GM12878 (cell line): ENCODE data around the gene THSD4. TPM values are rescaled to one million over a fixed set of nuclear protein-coding genes. Genes with fewer than 3 reads are reported as not detected.

Experiments used
- ATAC-seq: fragments of 200-7000 bp; cut with Tn5 transposase; 3 replicates; pipeline ENCODE4 v1.9.1; 2020; ENCODE audit warnings: mild to moderate bottlenecking, moderate library complexity
- BruUV-seq: library from RNA; stranded (reverse); fragments of 400-500 nt; replicated peaks from 2 replicates; lab custom pipeline; 2021; lab: Mats Ljungman, UMichigan
- CTCF ChIA-PET: fragments of 300-600 bp; sonication (Branson Sonifier 250); formaldehyde crosslinking; extraction: SDS; loops from one replicate; lab custom pipeline; 2021; ENCODE audit warnings: inconsistent platforms; lab: Yijun Ruan, JAX
- POLR2A ChIA-PET: fragments of 350-600 bp; formaldehyde crosslinking; extraction: SDS; loops from one replicate; lab custom pipeline; 2021; ENCODE audit warnings: inconsistent platforms; lab: Charles Lee
- RAD21 ChIA-PET: fragments of 300-600 bp; sonication (Branson Sonifier 250); formaldehyde crosslinking; loops from one replicate; lab custom pipeline; 2023; ENCODE audit warnings: antibody characterized with exemption; ENCODE audit not compliant: unreplicated experiment; lab: Charles Lee
- SMC1A ChIA-PET: fragments of 300-600 bp; sonication (Branson Sonifier 250); formaldehyde crosslinking; loops from one replicate; lab custom pipeline; 2023; ENCODE audit not compliant: unreplicated experiment, uncharacterized antibody; lab: Charles Lee
- DNase-seq: peaks from one replicate; pipeline ENCODE4 v3.0.0-alpha.2; 2011; ENCODE audit warnings: low read depth, low spot score
- FAIRE-seq: peaks from 3 replicates; lab custom pipeline; 2011; peaks lifted over from hg19 to GRCh38; lab: Jason Lieb, UNC
- H2AFZ ChIP-seq: 2 replicates; pipeline ENCODE4 v1.6.0; 2011; ENCODE audit warnings: low read depth, low read length, control low read depth; ENCODE audit not compliant: control insufficient read depth
- H3K27ac ChIP-seq: 2 replicates; pipeline ENCODE4 v1.5.1; 2011; ENCODE audit warnings: control low read depth; ENCODE audit not compliant: control insufficient read depth, insufficient read depth
- H3K27me3 ChIP-seq, 2 experiments: replicated peaks in 1 of 2; 2 replicates each; pipeline versions ENCODE4 v1.6.0 to v1.6.1; 2011; ENCODE audit warnings: low read length in 1 of 2; ENCODE audit not compliant: control insufficient read depth in 2 of 2, insufficient read depth in 2 of 2
- H3K36me3 ChIP-seq, 2 experiments: 2 replicates each; pipeline ENCODE4 v1.5.1; 2011; ENCODE audit warnings: low read length in 1 of 2; ENCODE audit not compliant: control insufficient read depth in 2 of 2, insufficient read depth in 2 of 2
- H3K4me1 ChIP-seq: 2 replicates; pipeline ENCODE4 v1.6.1; 2011; ENCODE audit warnings: mild to moderate bottlenecking, low read length, moderate library complexity, mixed read lengths; ENCODE audit not compliant: control insufficient read depth, insufficient read depth
- H3K4me2 ChIP-seq: 2 replicates; pipeline ENCODE4 v1.6.0; 2011; ENCODE audit warnings: control low read depth; ENCODE audit not compliant: control insufficient read depth, insufficient read depth
- H3K4me3 ChIP-seq: fragments of 200-600 bp; sonication (generic); 2 replicates; pipeline ENCODE4 v1.5.1; 2016
- H3K79me2 ChIP-seq: 2 replicates; pipeline ENCODE4 v1.6.0; 2011; ENCODE audit warnings: low read length; ENCODE audit not compliant: control insufficient read depth, insufficient read depth
- H3K9ac ChIP-seq: 2 replicates; pipeline ENCODE4 v1.8.0; 2011; ENCODE audit warnings: low read length, control low read depth, mixed read lengths; ENCODE audit not compliant: control insufficient read depth, insufficient read depth
- H3K9me3 ChIP-seq: replicated peaks from 3 replicates; pipeline ENCODE4 v1.5.1; 2011; ENCODE audit warnings: mild to moderate bottlenecking, low read length; ENCODE audit not compliant: control insufficient read depth, insufficient read depth
- H4K20me1 ChIP-seq: 2 replicates; pipeline ENCODE4 v1.6.0; 2011; ENCODE audit not compliant: control insufficient read depth, insufficient read depth
- BRCA1 ChIP-seq: IDR thresholded peaks from 2 replicates; pipeline ENCODE4 v1.6.1; 2011; ENCODE audit warnings: low read depth, low read length, improper control_type of control experiment
- CBFB ChIP-seq: IDR thresholded peaks from 2 replicates; pipeline ENCODE4 v1.6.1; 2016; ENCODE audit warnings: antibody characterized with exemption, low read depth
- CBX3 ChIP-seq: fragments of 200-600 bp; sonication (generic); IDR thresholded peaks from 2 replicates; pipeline ENCODE4 v1.6.1; 2016; ENCODE audit warnings: low read depth, borderline replicate concordance
- EZH2 ChIP-seq: IDR thresholded peaks from 2 replicates; pipeline ENCODE4 v1.6.1; 2012; ENCODE audit warnings: low read depth, mild to moderate bottlenecking, control low read depth, inconsistent platforms, low read length, borderline replicate concordance; ENCODE audit not compliant: control insufficient read depth
- GABPA ChIP-seq: IDR thresholded peaks from 2 replicates; pipeline ENCODE4 v1.6.1; 2014; ENCODE audit warnings: antibody characterized with exemption, low read depth, mild to moderate bottlenecking, inconsistent platforms
- HDAC2 ChIP-seq: fragments of 200-600 bp; sonication (generic); IDR thresholded peaks from 2 replicates; pipeline ENCODE4 v1.6.1; 2017
- KLF5 ChIP-seq: fragments of 450-650 bp; IDR thresholded peaks from 2 replicates; pipeline ENCODE4 v1.6.1; 2014; ENCODE audit warnings: mild to moderate bottlenecking; ENCODE audit not compliant: partially characterized antibody
- MXI1 ChIP-seq: fragments of 150-350 bp; IDR thresholded peaks from 2 replicates; pipeline ENCODE4 v1.6.1; 2011; ENCODE audit warnings: low read depth, mild to moderate bottlenecking, inconsistent platforms, low read length, improper control_type of control experiment
- NFIC ChIP-seq: IDR thresholded peaks from 2 replicates; pipeline ENCODE4 v1.6.1; 2012; ENCODE audit warnings: low read depth, mild to moderate bottlenecking, inconsistent platforms, low read length, moderate library complexity
- NFYA ChIP-seq: IDR thresholded peaks from 2 replicates; pipeline ENCODE4 v1.6.1; 2011; ENCODE audit warnings: low read depth, mild to moderate bottlenecking, low read length, improper control_type of control experiment, borderline replicate concordance
- NFYB ChIP-seq: IDR thresholded peaks from 2 replicates; pipeline ENCODE4 v1.6.1; 2011; ENCODE audit warnings: low read depth, mild to moderate bottlenecking, low read length, improper control_type of control experiment, moderate library complexity; ENCODE audit not compliant: insufficient read depth
- RAD51 ChIP-seq: fragments of 450-650 bp; IDR thresholded peaks from 2 replicates; pipeline ENCODE4 v1.6.1; 2016; ENCODE audit warnings: moderate library complexity, mild to moderate bottlenecking, inconsistent platforms
- RB1 ChIP-seq: fragments of 450-650 bp; formaldehyde crosslinking; IDR thresholded peaks from 2 replicates; pipeline ENCODE4 v1.6.1; 2017; ENCODE audit warnings: mild to moderate bottlenecking, borderline replicate concordance
- REST ChIP-seq: IDR thresholded peaks from 2 replicates; pipeline ENCODE4 v1.6.1; 2012; ENCODE audit warnings: mild to moderate bottlenecking, low read depth, low read length
- SREBF1 ChIP-seq: IDR thresholded peaks from 2 replicates; pipeline ENCODE4 v1.6.1; 2012; ENCODE audit warnings: mild to moderate bottlenecking, low read length
- TBL1XR1 ChIP-seq: IDR thresholded peaks from 2 replicates; pipeline ENCODE4 v1.6.1; 2012; ENCODE audit warnings: low read depth, low read length, improper control_type of control experiment
- WRNIP1 ChIP-seq: IDR thresholded peaks from 2 replicates; pipeline ENCODE4 v1.6.1; 2011; ENCODE audit warnings: low read depth, low read length, improper control_type of control experiment, borderline replicate concordance
- WGBS: methylation state at CpG from one replicate; pipeline ENCODE4 v1.1.6; 2016; ENCODE audit warnings: low lambda C conversion rate; ENCODE audit not compliant: insufficient replicate concordance, insufficient coverage; ENCODE audit errors: missing lambda C conversion rate; 5-methylcytosine and 5-hydroxymethylcytosine counted together
- in situ Hi-C: fragments of 300-500 bp; cut with MboI; formaldehyde crosslinking; loops from 9 replicates; pipeline ENCODE4 v1.14.3; 2018; ENCODE audit warnings: mixed read lengths
- intact Hi-C: fragments of 100-400 bp; cut with micrococcal nuclease; formaldehyde crosslinking; loops from one replicate; pipeline ENCODE4 v1.14.2; 2022; ENCODE audit not compliant: unreplicated experiment
- polyA plus RNA-seq, 11 experiments: library from polyadenylated mRNA; depleted of rRNA in 4 of 11; unstranded in 6 of 11; stranded (reverse) in 5 of 11; fragments of >200 nt; fragmentation: Nextera tagmentation in 4 of 11; fragmentation: Illumina TruSeq in 1 of 11; extraction: Ambion mirVana in 4 of 11; extraction: Trizol in 1 of 11; gene quantifications; 1 replicate in 1 of 11; 2 replicates in 10 of 11; pipeline versions ENCODE4 v1.2.1 to v1.2.3, GENCODE V29; 2011 to 2016; ENCODE audit warnings: inconsistent platforms in 2 of 11, missing spikeins in 2 of 11, low read depth in 1 of 11
- total RNA-seq, 4 experiments: library from RNA; depleted of rRNA in 3 of 4; stranded (reverse); fragments of >200 nt in 3 of 4; fragmentation: Illumina TruSeq in 1 of 4; extraction: Trizol in 1 of 4; gene quantifications; 2 replicates each; pipeline versions ENCODE4 v1.2.1 to v1.2.3, GENCODE V29; 2013 to 2021
- TF ChIP-seq, protein P1 (sequence below): fragments of 450-650 bp; conservative IDR thresholded peaks from 2 replicates; pipeline ENCODE4 v1.6.1; 2017; ENCODE audit warnings: mild to moderate bottlenecking, moderate library complexity

The THSD4 gene
- total and polyA plus RNA-seq, 10 of the 15 experiments (the other 5 are each of a cell fraction or from before 2014, with no cell fraction given) = 0.04 to 0.13 (median 0.05) TPM; not detected in 7

DNA sequence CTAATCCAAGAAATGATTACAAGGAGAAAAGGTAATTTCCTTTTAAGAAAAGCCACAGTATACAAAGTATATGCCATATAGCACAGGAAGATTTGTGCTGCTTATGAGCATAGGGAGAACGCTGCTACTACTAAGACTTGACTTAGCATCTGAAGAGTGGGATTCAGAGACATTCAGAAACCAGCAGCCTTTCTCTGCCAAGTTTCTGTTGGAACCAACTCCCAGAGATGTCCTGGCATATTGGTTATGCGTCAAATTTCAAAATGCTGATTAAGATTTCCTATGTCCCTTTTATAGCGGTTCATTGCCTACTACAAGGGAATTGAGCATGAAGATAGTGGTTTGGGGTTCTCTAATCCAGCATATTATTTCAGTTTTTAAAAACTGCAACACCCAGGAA, 700.0 kb downstream of the THSD4 start:
- intact Hi-C loops = no loop called here
- Histone ChIP-seq H3K36me3 (no peaks in the 10 kb centered on the region), H3K9me3 (peaks cover 3% of the 10 kb centered on the region; the same call in 1 of the 3 replicates)
- TF ChIP-seq KLF5 (no peak), HDAC2 (no peak), BRCA1 (no peak), RAD51 (no peak), REST (no peak), NFYB (no peak), RB1 (no peak), TBL1XR1 (no peak), NFYA (no peak), GABPA (no peak), CBX3 (no peak), WRNIP1 (no peak), EZH2 (no peak), NFIC (no peak), CBFB (no peak), MXI1 (no peak), SREBF1 (no peak)
- TF ChIP-seq, protein P1, sequence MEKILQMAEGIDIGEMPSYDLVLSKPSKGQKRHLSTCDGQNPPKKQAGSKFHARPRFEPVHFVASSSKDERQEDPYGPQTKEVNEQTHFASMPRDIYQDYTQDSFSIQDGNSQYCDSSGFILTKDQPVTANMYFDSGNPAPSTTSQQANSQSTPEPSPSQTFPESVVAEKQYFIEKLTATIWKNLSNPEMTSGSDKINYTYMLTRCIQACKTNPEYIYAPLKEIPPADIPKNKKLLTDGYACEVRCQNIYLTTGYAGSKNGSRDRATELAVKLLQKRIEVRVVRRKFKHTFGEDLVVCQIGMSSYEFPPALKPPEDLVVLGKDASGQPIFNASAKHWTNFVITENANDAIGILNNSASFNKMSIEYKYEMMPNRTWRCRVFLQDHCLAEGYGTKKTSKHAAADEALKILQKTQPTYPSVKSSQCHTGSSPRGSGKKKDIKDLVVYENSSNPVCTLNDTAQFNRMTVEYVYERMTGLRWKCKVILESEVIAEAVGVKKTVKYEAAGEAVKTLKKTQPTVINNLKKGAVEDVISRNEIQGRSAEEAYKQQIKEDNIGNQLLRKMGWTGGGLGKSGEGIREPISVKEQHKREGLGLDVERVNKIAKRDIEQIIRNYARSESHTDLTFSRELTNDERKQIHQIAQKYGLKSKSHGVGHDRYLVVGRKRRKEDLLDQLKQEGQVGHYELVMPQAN = no peak
- TF ChIP-seq, all 136 proteins: peak for 0
- in situ Hi-C loops = no loop called here
- H3K79me2 ChIP-seq = no peaks in the 10 kb centered on the region
- no peaks in the 10 kb centered on the region for H4K20me1 ChIP-seq
- SMC1A ChIA-PET = no interaction called here
- RAD21 ChIA-PET = no interaction called here
- no peak for ATAC-seq
- no peak for DNase-seq
- H3K27me3 ChIP-seq = no peaks in the 10 kb centered on the region
- CTCF ChIA-PET = no interaction called here
- POLR2A ChIA-PET = no interaction called here
- H3K4me3 ChIP-seq = no peak overlapping the region
- no TSS peak for BruUV-seq
- no peak overlapping the region for H3K4me2 ChIP-seq
- H2AFZ ChIP-seq = no peak overlapping the region
- FAIRE-seq = no peak
- WGBS = 94% methylated on average over 3 of the region's 3 CpGs
- H3K4me1 ChIP-seq = no peaks in the 10 kb centered on the region
- no peak overlapping the region for H3K9ac ChIP-seq
- H3K27ac ChIP-seq = no peak overlapping the region
